ENCODE results near the gene ASB2.

- no peak for TF ChIP-seq CTCF (IDR thresholded peaks at IDR 0.05; ENCODE audit: insufficient read depth, low read length)
- TF ChIP-seq, protein P1, sequence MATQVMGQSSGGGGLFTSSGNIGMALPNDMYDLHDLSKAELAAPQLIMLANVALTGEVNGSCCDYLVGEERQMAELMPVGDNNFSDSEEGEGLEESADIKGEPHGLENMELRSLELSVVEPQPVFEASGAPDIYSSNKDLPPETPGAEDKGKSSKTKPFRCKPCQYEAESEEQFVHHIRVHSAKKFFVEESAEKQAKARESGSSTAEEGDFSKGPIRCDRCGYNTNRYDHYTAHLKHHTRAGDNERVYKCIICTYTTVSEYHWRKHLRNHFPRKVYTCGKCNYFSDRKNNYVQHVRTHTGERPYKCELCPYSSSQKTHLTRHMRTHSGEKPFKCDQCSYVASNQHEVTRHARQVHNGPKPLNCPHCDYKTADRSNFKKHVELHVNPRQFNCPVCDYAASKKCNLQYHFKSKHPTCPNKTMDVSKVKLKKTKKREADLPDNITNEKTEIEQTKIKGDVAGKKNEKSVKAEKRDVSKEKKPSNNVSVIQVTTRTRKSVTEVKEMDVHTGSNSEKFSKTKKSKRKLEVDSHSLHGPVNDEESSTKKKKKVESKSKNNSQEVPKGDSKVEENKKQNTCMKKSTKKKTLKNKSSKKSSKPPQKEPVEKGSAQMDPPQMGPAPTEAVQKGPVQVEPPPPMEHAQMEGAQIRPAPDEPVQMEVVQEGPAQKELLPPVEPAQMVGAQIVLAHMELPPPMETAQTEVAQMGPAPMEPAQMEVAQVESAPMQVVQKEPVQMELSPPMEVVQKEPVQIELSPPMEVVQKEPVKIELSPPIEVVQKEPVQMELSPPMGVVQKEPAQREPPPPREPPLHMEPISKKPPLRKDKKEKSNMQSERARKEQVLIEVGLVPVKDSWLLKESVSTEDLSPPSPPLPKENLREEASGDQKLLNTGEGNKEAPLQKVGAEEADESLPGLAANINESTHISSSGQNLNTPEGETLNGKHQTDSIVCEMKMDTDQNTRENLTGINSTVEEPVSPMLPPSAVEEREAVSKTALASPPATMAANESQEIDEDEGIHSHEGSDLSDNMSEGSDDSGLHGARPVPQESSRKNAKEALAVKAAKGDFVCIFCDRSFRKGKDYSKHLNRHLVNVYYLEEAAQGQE (IDR thresholded peaks at IDR 0.05; ENCODE audit: insufficient replicate concordance, low read depth), result no peak
Measured at GRCh38 chr14:93964281-93964680, 12.1 kb downstream of the ASB2 start.

Measured in HL-60 (cell line).